Aorta (tissue), 5 donors: Measurements from ENCODE around the gene L3MBTL2. TPM values are rescaled to one million over a fixed set of nuclear protein-coding genes. Genes with fewer than 3 reads are reported as not detected.
A peak's percentile ranks its signal among the peaks of the same experiment; 100 is the strongest.

Experiments used
- ATAC-seq: fragments of 200-7000 bp; cut with Tn5 transposase; one replicate; pipeline ENCODE4 v1.9.1; 2022; ENCODE audit warnings: moderate library complexity; ENCODE audit not compliant: low FRiP score
- DNase-seq, 2 donors: peaks; one replicate each; pipeline ENCODE4 v3.0.0-alpha.2; 2020
- H3K27ac ChIP-seq, 2 donors: one replicate each; pipeline ENCODE4 v1.5.1; 2013; ENCODE audit warnings: low read length in 2 of 2, mild to moderate bottlenecking in 2 of 2, moderate library complexity in 2 of 2, control low read depth in 1 of 2, inconsistent platforms in 1 of 2, low read depth in 1 of 2
- H3K27me3 ChIP-seq, 2 donors: one replicate each; pipeline ENCODE4 v1.6.1; 2013; ENCODE audit warnings: control low read depth in 1 of 2, low read length in 1 of 2, mild to moderate bottlenecking in 1 of 2, moderate library complexity in 1 of 2; ENCODE audit not compliant: insufficient read depth in 2 of 2, control insufficient read depth in 1 of 2
- H3K36me3 ChIP-seq, 2 donors: one replicate each; pipeline ENCODE4 v1.6.1; 2013; ENCODE audit warnings: control low read depth in 1 of 2, low read length in 1 of 2, mild to moderate bottlenecking in 1 of 2; ENCODE audit not compliant: insufficient read depth in 2 of 2, control insufficient read depth in 1 of 2
- H3K4me1 ChIP-seq, 2 donors: one replicate each; pipeline ENCODE4 v1.6.1; 2013; ENCODE audit warnings: low read length in 2 of 2, control low read depth in 1 of 2, mild to moderate bottlenecking in 1 of 2, moderate library complexity in 1 of 2; ENCODE audit not compliant: insufficient read depth in 2 of 2, control insufficient read depth in 1 of 2
- H3K4me3 ChIP-seq, 2 donors: one replicate each; pipeline ENCODE4 v1.5.1; 2013; ENCODE audit warnings: low read length in 2 of 2, control low read depth in 1 of 2, mild to moderate bottlenecking in 1 of 2
- H3K9me3 ChIP-seq: one replicate; pipeline ENCODE4 v1.6.1; 2013; ENCODE audit warnings: mild to moderate bottlenecking, low read length; ENCODE audit not compliant: control insufficient read depth
- WGBS, 2 donors: extraction: QIAGEN DNeasy Blood & Tissue Kit; methylation state at CpG; one replicate each; pipeline ENCODE4 v1.1.7; 2013; 5-methylcytosine and 5-hydroxymethylcytosine counted together
- intact Hi-C, 2 donors: fragments of 100-400 bp; cut with DNase I; formaldehyde crosslinking; loops; one replicate each; pipeline versions ENCODE4 v1.14.2 to v1.15.0; 2022
- polyA plus RNA-seq, 2 donors: library from polyadenylated mRNA; stranded (reverse); fragments of 200-250 nt; gene quantifications; one replicate each; pipeline ENCODE4 v1.2.3, GENCODE V29; 2013
- total RNA-seq, 2 donors: library from RNA; stranded (reverse); fragmentation: NEBNext Ultra II Directional; extraction: Animal tissue kit (Norgen Biotek cat#: 25700); gene quantifications; one replicate each; pipeline ENCODE4 v1.2.1, GENCODE V29; 2021
- donor health status: healthy with polysubstance abuse.
- donor health status: Bipolar disorder and iron deficiency.
- donor health status: DM: no; HTN: no; CAD: no.
- donor health status: DM: no; HTN: no; CAD: no.
- donor health status: DM: yes; HTN: yes; CAD: no.

L3MBTL2 gene
- total and polyA plus RNA-seq, 4 donors: 6.5 to 18.5 (median 13.6) TPM

- intact Hi-C loops: no loop called here
- no peak overlapping the region for H3K27ac ChIP-seq
- H3K27me3 ChIP-seq: no peaks in the 10 kb centered on the region
- DNase-seq: no peak
- H3K9me3 ChIP-seq: no peaks in the 10 kb centered on the region
- no peak overlapping the region for H3K4me3 ChIP-seq
- no peaks in the 10 kb centered on the region for H3K4me1 ChIP-seq
- no peak for ATAC-seq
- 71 to 81% methylated on average over 9 of the region's 9 CpGs for WGBS, 2 donors
- peaks cover 0 to 9% of the 10 kb centered on the region in 2 donors for H3K36me3 ChIP-seq
These were observed 17.9 kb downstream of the L3MBTL2 start for GRCh38 chr22:41222846-41223507.

- H3K4me3 ChIP-seq: no peak overlapping the region
- peaks cover 0 to 9% of the 10 kb centered on the region in 2 donors for H3K36me3 ChIP-seq
- ATAC-seq (no peak), DNase-seq (no peak)
- no peaks in the 10 kb centered on the region for H3K4me1 ChIP-seq
- no peak overlapping the region for H3K27ac ChIP-seq
- intact Hi-C loops: no loop called here
- H3K9me3 ChIP-seq: no peaks in the 10 kb centered on the region
- H3K27me3 ChIP-seq: no peaks in the 10 kb centered on the region
- 89 to 91% methylated on average over 7 of the region's 7 CpGs for WGBS, 2 donors
These were observed 18.4 kb downstream of the L3MBTL2 start for GRCh38 chr22:41223535-41223934.

DNA sequence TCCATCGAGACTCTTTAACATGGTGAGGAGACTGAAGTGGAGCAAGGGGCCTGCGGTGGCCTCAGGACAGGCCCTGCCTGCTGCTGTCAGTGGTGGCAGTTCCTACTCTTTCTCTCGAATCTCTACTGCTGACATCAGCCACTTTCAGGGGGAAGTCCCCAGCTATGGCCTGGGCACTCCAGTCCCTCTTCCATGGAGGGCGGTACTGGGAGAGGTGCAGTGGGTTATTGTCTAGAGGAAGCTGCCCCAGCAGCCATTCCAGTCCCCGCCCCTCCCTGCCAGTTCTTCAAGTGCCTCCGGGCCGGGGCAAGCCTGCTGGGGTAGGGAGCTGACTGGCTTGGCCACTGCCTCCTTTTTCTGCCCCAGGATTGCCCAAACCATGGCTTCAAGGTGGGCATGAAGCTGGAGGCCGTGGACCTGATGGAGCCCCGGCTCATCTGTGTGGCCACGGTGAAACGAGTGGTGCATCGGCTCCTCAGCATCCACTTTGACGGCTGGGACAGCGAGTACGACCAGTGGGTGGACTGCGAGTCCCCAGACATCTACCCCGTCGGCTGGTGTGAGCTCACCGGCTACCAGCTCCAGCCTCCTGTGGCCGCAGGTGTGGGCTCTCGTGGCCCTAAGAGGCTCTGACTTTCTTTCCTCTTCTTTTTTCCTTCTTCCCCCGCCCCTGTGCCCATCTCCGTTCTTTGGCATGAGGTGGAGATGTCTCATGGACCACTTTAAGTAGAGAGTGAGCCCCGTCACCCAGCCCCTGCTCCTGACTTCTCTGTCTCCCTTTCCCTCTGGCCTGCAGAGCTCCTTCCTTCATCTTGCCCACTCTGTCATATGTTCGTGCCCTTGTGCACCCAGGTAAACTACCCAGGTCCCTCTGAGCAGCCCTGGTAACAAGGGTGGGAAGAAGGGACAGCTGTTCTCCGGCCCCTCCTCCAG, 21.9 kb downstream of the L3MBTL2 start:
- ATAC-seq: no peak
- no peak overlapping the region for H3K27ac ChIP-seq
- peaks cover 0 to 5% of the 10 kb centered on the region in 2 donors for H3K36me3 ChIP-seq
- DNase-seq: peak in 1 of 2 donors; percentile 75
- WGBS, 2 donors: 92% methylated on average over 26 of the region's 26 CpGs
- H3K4me3 ChIP-seq: no peak overlapping the region
- no peaks in the 10 kb centered on the region for H3K4me1 ChIP-seq
- H3K9me3 ChIP-seq: no peaks in the 10 kb centered on the region
- intact Hi-C loops: no loop called here
- H3K27me3 ChIP-seq: no peaks in the 10 kb centered on the region

GRCh38 chr22:41229215-41229614, 24.1 kb downstream of the L3MBTL2 start:
- ATAC-seq: no peak

GRCh38 chr22:41229730-41230400, 24.8 kb downstream of the L3MBTL2 start:
- 60 to 69% methylated on average over 17 of the region's 17 CpGs for WGBS, 2 donors
- no peak for ATAC-seq
- no peak for DNase-seq
- Histone ChIP-seq H3K9me3 (no peaks in the 10 kb centered on the region), H3K36me3 (no peaks in the 10 kb centered on the region), H3K27ac (no peak overlapping the region), H3K4me3 (no peak overlapping the region), H3K27me3 (no peaks in the 10 kb centered on the region), H3K4me1 (no peaks in the 10 kb centered on the region)
- intact Hi-C loops: loop anchor here in 1 of 2 donors (10.0 kb wide), 1 partner anchor 305 kb away; no protein-coding TSS in a partner anchor

More at GRCh38 chr22:41229215-41229614, 24.1 kb downstream of the L3MBTL2 start:
- 77 to 78% methylated on average over 6 of the region's 6 CpGs for WGBS, 2 donors
- DNase-seq: no peak
- Histone ChIP-seq H3K4me1 (no peaks in the 10 kb centered on the region), H3K27ac (no peak overlapping the region), H3K27me3 (no peaks in the 10 kb centered on the region), H3K9me3 (no peaks in the 10 kb centered on the region), H3K36me3 (no peaks in the 10 kb centered on the region), H3K4me3 (no peak overlapping the region)
- intact Hi-C loops: no loop called here

DNA sequence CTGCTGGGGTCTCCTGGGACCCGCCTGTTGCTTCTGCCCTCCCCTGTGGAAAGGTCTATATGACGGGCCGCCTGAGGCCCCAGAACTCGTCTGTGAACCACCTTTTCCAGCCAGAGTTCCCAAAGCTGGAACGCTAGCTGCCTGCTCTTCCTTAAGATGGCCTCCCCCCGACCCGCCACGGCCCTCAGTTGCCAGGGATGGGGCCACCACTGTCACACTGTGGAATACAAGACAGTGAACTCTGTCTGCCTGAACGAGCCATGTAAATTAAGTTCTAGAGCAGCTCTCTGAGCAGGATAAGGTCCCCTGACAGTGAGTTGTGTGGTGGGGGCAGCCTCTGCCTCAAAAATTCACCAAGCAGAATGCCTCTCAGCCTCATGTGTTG, 25.3 kb downstream of the L3MBTL2 start:
- no peak for ATAC-seq
- Histone ChIP-seq H3K4me1 (no peaks in the 10 kb centered on the region), H3K9me3 (no peaks in the 10 kb centered on the region), H3K4me3 (no peak overlapping the region), H3K36me3 (no peaks in the 10 kb centered on the region), H3K27me3 (no peaks in the 10 kb centered on the region), H3K27ac (no peak overlapping the region)
- intact Hi-C loops: loop anchor here in 1 of 2 donors (10.0 kb wide), 1 partner anchor 306 kb away; no protein-coding TSS in a partner anchor
- DNase-seq: no peak
- WGBS, 2 donors: 87 to 91% methylated on average over 9 of the region's 9 CpGs

DNA sequence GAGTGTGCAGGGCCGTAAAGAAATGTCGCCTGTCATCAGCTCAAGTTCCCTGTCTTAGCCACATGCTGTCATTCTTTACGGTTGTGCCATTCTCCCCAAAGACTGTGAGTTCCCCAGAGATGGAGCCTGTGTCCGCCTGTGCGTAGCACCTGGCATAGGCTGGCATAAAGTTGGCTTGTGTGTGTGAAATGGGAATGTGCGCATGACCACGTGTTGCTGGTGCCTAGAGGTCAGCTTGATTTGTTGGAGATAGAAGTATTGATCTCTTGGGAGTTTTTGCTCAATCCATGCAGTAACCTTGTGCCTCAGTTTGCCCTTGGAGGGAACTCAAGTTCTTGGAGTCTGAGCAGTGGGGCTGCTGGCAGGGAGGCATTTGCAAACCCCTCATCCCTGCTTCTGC, 26.3 kb downstream of the L3MBTL2 start:
- DNase-seq: no peak
- 81 to 83% methylated on average over 7 of the region's 7 CpGs for WGBS, 2 donors
- no peak overlapping the region for H3K27ac ChIP-seq
- H3K4me3 ChIP-seq: no peak overlapping the region
- no peaks in the 10 kb centered on the region for H3K27me3 ChIP-seq
- no peaks in the 10 kb centered on the region for H3K36me3 ChIP-seq
- intact Hi-C loops: loop anchor here in 1 of 2 donors (10.0 kb wide), 1 partner anchor 307 kb away; no protein-coding TSS in a partner anchor
- no peaks in the 10 kb centered on the region for H3K4me1 ChIP-seq
- no peaks in the 10 kb centered on the region for H3K9me3 ChIP-seq
- no peak for ATAC-seq

- no peak for DNase-seq
- intact Hi-C loops: loop anchor here in 1 of 2 donors (10.0 kb wide), 1 partner anchor 310 kb away; no protein-coding TSS in a partner anchor
- H3K4me1 ChIP-seq: no peaks in the 10 kb centered on the region
- ATAC-seq: no peak
- H3K9me3 ChIP-seq: no peaks in the 10 kb centered on the region
- H3K36me3 ChIP-seq: no peaks in the 10 kb centered on the region
- no peaks in the 10 kb centered on the region for H3K27me3 ChIP-seq
- no peak overlapping the region for H3K27ac ChIP-seq
- no peak overlapping the region for H3K4me3 ChIP-seq
- 87 to 88% methylated on average over 19 of the region's 19 CpGs for WGBS, 2 donors
These were observed 29.9 kb downstream of the L3MBTL2 start for GRCh38 chr22:41234815-41235695.
